GM19468 (cell line): ENCODE results near the gene NEK4.
"Not testable (repeated sequence)": the region's sequence is repeated elsewhere in the genome, so short reads cannot be mapped to it uniquely, and the experiment has no call there.

ENCODE experiments used
- ATAC-seq: cut with Tn5 transposase; IDR thresholded peaks from one replicate; pipeline ENCODE4 v1.9.1; 2021; ENCODE audit warnings: mild to moderate bottlenecking, moderate library complexity, moderate number of reproducible peaks; ENCODE audit not compliant: unreplicated experiment; ENCODE audit errors: extremely low read depth

NEK4 gene

DNA sequence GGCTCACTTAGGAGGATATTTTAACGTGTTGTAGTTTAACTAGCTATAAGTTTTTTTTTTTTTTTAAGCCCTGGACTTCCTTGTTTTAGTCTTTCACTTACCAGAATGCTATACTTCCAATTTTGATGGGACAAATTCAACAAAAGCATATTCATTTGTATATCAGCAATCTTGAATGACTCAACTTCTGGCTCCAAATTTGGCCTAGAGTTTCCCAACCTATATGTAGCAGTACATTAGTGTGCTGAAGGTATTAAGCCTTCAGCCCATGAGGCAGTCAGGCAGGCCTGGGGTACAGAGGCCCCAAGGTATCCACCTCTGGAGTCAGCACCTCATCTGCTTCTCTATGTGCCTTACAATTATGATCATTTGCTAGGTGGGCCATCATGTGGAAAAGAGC, 90.9 kb downstream of the NEK4 start:
- no peak for ATAC-seq

GRCh38 chr3:52679199-52679538, 91.6 kb downstream of the NEK4 start:
- no peak for ATAC-seq

- no peak for ATAC-seq
Observed at GRCh38 chr3:52678265-52679198, 92.2 kb downstream of the NEK4 start.

GRCh38 chr3:52676201-52676600, 94.5 kb downstream of the NEK4 start:
- ATAC-seq: not testable (repeated sequence)

GRCh38 chr3:52671676-52672075, 99.1 kb downstream of the NEK4 start:
- no peak for ATAC-seq

DNA sequence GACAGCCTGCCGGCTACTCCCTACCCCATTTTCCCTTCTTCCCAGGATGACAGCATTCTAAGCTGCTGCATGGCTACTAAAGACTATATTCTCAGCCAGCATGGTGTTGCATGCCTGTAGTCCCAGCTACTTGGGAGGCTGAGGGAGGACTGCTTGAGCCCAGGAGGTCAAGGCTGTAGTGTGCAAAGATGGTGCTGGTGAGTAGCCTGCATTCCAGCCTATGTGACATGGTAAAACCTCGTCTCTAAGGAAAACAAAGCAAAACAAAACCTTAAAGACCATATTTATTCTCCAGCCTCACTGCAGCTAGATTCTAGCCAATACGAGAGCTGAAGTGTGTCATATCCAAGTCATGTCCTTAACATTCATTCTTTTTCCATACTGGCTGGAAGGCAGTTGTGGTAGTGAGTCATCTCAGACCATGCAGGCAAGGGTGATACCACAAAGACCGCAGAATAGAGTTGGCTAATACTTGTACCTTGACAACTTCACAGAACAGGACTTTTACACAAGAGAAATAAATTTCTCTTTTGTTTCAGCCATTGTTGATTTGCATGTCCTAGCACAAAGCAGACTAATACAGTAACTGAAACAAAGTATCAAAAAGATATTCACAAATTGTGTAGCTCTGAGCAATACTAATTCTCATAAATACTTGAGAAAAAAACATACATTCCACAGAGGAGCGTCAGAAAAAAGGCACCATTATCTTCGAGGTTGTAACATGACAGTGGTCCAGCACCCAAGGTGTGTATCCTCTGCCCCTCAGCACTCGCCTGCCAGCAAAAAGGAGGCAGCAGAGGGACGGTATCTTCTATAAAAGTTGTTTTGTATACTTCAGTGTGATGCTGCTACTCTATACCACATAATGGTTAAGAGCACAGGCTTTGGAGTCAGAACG, 99.9 kb downstream of the NEK4 start:
- ATAC-seq: peak; percentile 54

GRCh38 chr3:52663098-52663497, 107.6 kb downstream of the NEK4 start:
- ATAC-seq: no peak

GRCh38 chr3:52660046-52660445, 110.7 kb downstream of the NEK4 start:
- no peak for ATAC-seq
